T-cell (primary cell): Measurements from ENCODE around the gene MAP3K9. TPM values are rescaled to one million over a fixed set of nuclear protein-coding genes. Genes with fewer than 3 reads are reported as not detected.

ENCODE experiments used
- ATAC-seq, 4 experiments: fragments of 200-7000 bp in 3 of 4; fragments of 150-1000 bp in 1 of 4; cut with Tn5 transposase; replicated peaks in 1 of 4; 1 replicate in 3 of 4; 2 replicates in 1 of 4; pipeline ENCODE4 v1.10.0; 2021; ENCODE audit warnings: moderate library complexity in 3 of 4, mild to moderate bottlenecking in 2 of 4, moderate number of reproducible peaks in 1 of 4
- CTCF ChIA-PET, 2 donors: fragments of 300-600 bp; sonication (Branson Sonifier 250); formaldehyde crosslinking; loops; one replicate each; lab custom pipeline; 2022; ENCODE audit warnings: antibody characterized with exemption in 2 of 2; lab: Charles Lee
- POLR2A ChIA-PET, 2 donors: fragments of 300-600 bp; sonication (Branson Sonifier 250); formaldehyde crosslinking; loops; one replicate each; lab custom pipeline; 2022; ENCODE audit warnings: antibody characterized with exemption in 2 of 2; lab: Charles Lee
- DNase-seq, 35 experiments: peaks; one replicate each; pipeline versions ENCODE4 v3.0.0 to v3.0.0-alpha.2; 2013 to 2023
- H3K27ac ChIP-seq: one replicate; pipeline ENCODE4 v1.5.1; 2013; ENCODE audit warnings: low read length
- H3K27me3 ChIP-seq, 2 experiments: replicated peaks in 1 of 2; 1 replicate in 1 of 2; 2 replicates in 1 of 2; pipeline versions ENCODE4 v1.6.1 to v1.7.0; 2013; ENCODE audit warnings: low read length in 1 of 2, mixed read lengths in 1 of 2; ENCODE audit not compliant: control insufficient read depth in 2 of 2, insufficient read depth in 2 of 2; ENCODE audit errors: extremely low read depth in 1 of 2
- H3K36me3 ChIP-seq, 2 donors: 1 replicate in 1 of 2; 2 replicates in 1 of 2; pipeline versions ENCODE4 v1.6.1 to v1.7.0; 2013; ENCODE audit warnings: low read length in 1 of 2; ENCODE audit not compliant: control insufficient read depth in 2 of 2, insufficient read depth in 1 of 2; ENCODE audit errors: extremely low read depth in 1 of 2
- H3K4me1 ChIP-seq, 2 experiments: 1 replicate in 1 of 2; 2 replicates in 1 of 2; pipeline versions ENCODE4 v1.6.1 to v1.7.0; 2013; ENCODE audit warnings: low read length in 2 of 2, mixed read lengths in 1 of 2; ENCODE audit not compliant: insufficient read depth in 2 of 2, control insufficient read depth in 1 of 2; ENCODE audit errors: extremely low read depth in 1 of 2
- H3K4me3 ChIP-seq, 2 donors: 1 replicate in 1 of 2; 2 replicates in 1 of 2; pipeline versions ENCODE4 v1.5.1 to v1.7.0; 2013; ENCODE audit warnings: mild to moderate bottlenecking in 2 of 2, low read length in 1 of 2, moderate library complexity in 1 of 2; ENCODE audit not compliant: control insufficient read depth in 1 of 2; ENCODE audit errors: extremely low read depth in 1 of 2
- H3K9me3 ChIP-seq: 2 replicates; pipeline ENCODE4 v1.7.0; 2013
- H3K27ac Mint-ChIP-seq, 2 donors: one replicate each; pipeline ENCODE4 v1.8.0; 2020 to 2021; ENCODE audit warnings: mild to moderate bottlenecking in 2 of 2, mixed read lengths in 2 of 2
- H3K27me3 Mint-ChIP-seq, 2 donors: one replicate each; pipeline ENCODE4 v1.8.0; 2021 to 2022; ENCODE audit warnings: mixed read lengths in 2 of 2
- H3K36me3 Mint-ChIP-seq: one replicate; pipeline ENCODE4 v1.8.0; 2021; ENCODE audit warnings: mixed read lengths
- H3K4me1 Mint-ChIP-seq, 3 donors: one replicate each; pipeline ENCODE4 v1.8.0; 2020 to 2022; ENCODE audit warnings: mixed read lengths in 3 of 3, mild to moderate bottlenecking in 1 of 3
- H3K4me3 Mint-ChIP-seq, 3 donors: one replicate each; pipeline ENCODE4 v1.8.0; 2020 to 2022; ENCODE audit warnings: mild to moderate bottlenecking in 3 of 3, mixed read lengths in 3 of 3, moderate library complexity in 3 of 3
- H3K9me3 Mint-ChIP-seq, 3 donors: one replicate each; pipeline ENCODE4 v1.8.0; 2020 to 2022; ENCODE audit warnings: mixed read lengths in 3 of 3
- WGBS: methylation state at CpG from one replicate; pipeline ENCODE4 v1.1.5; 2013; ENCODE audit warnings: missing lambda C conversion rate; ENCODE audit not compliant: insufficient coverage; 5-methylcytosine and 5-hydroxymethylcytosine counted together
- total RNA-seq, 35 experiments: library from RNA in 6 of 35; stranded (reverse) in 6 of 35; fragments of 120-200 nt in 1 of 35; gene quantifications; one replicate each; pipeline versions ENCODE4 v1.2.1 to v1.2.4 and lab custom pipeline; 2013 to 2026

MAP3K9 gene
- total RNA-seq, 5 donors from 2014 or later (not counting 1 experiment from before 2014, with no cell fraction given), result 4.8 to 7.0 (median 6.6) TPM

DNA sequence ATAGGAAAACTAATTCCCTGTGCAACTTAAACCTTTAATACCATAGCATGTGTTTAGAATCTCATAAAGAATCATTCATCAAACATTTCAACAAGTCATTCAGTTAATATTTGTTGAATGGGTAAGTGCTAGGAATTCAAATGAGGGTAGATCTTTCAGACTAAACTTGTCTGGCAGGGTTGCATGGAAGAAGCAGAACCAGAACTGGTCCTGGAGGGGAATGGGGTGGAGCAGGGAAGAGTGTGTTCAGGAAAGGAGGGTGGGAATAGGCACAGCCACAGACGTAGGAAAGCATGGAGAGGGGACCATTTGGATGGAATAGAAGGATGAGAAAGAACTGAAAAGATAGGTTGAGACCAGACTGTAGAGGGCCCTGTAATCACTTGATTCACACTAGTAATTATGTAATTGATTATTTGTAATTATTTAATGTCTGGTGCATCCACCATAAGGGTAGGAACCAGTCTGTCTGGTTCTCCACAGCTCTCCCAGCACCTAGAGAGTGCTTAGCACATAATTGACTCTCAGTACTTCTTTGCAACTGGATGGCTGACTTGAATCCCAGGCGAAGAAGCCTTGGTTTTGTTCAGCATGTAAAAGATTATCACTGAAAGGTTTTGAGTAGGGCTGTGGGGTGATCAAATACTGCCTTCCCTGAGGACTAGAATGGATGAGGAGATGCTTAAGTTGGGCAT is 3.0 kb upstream of the MAP3K9 start:
- no peak for DNase-seq
- no peak for ATAC-seq
- no peaks in the 10 kb centered on the region for H3K9me3 ChIP-seq
- WGBS, result 83% methylated on average over 2 of the region's 2 CpGs
- no peak overlapping the region for H3K27ac ChIP-seq
- ChIA-PET POLR2A (no interaction called here), CTCF (no interaction called here)
- peaks cover 0 to 3% of the 10 kb centered on the region in 2 experiments for H3K27me3 ChIP-seq
- Mint-ChIP-seq H3K36me3 (peaks cover 2% of the 10 kb centered on the region), H3K27me3 (peaks cover 0 to 2% of the 10 kb centered on the region in 2 donors), H3K9me3 (no peaks in the 10 kb centered on the region), H3K4me1 (peaks cover 6 to 9% (median 6%) of the 10 kb centered on the region in 3 donors), H3K27ac (no peak overlapping the region), H3K4me3 (no peak overlapping the region)
- H3K4me1 ChIP-seq, result peaks cover 3 to 19% of the 10 kb centered on the region in 2 experiments
- H3K36me3 ChIP-seq, result no peaks in the 10 kb centered on the region
- no peak overlapping the region for H3K4me3 ChIP-seq

DNA sequence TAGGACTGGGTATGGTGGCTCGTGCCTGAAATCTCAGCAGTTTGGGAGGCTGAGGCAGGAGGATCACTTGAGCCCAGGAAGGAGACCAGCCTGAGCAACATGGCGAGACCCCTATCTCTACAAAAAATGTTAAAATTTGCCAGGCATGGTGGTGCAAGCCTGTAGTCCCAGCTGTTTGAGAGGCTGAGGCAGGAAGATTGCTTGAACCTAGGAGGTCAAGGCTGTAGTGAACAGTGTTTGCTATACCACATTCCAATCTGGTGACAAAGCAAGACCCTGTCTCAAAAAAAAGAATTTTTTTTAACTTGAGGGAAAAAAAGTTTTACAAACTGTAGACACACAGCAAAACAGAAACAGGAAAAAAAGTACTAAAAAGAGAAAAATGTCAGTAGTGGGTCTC is 2.3 kb upstream of the MAP3K9 start:
- no peak overlapping the region for H3K4me3 Mint-ChIP-seq
- Histone ChIP-seq H3K4me3 (no peak overlapping the region), H3K9me3 (no peaks in the 10 kb centered on the region), H3K27me3 (peaks cover 0 to 3% of the 10 kb centered on the region in 2 experiments), H3K4me1 (peaks cover 3 to 17% of the 10 kb centered on the region in 2 experiments), H3K27ac (no peak overlapping the region), H3K36me3 (no peaks in the 10 kb centered on the region)
- H3K4me1 Mint-ChIP-seq, result peaks cover 9 to 14% (median 10%) of the 10 kb centered on the region in 3 donors
- POLR2A ChIA-PET, result no interaction called here
- DNase-seq, result no peak
- WGBS, result no CpG with 5 or more reads among the region's 2 CpGs
- no peak for ATAC-seq
- H3K27ac Mint-ChIP-seq, result no peak overlapping the region
- H3K27me3 Mint-ChIP-seq, result peaks cover 0 to 5% of the 10 kb centered on the region in 2 donors
- peaks cover 2% of the 10 kb centered on the region for H3K36me3 Mint-ChIP-seq
- H3K9me3 Mint-ChIP-seq, result no peaks in the 10 kb centered on the region
- CTCF ChIA-PET, result no interaction called here

DNA sequence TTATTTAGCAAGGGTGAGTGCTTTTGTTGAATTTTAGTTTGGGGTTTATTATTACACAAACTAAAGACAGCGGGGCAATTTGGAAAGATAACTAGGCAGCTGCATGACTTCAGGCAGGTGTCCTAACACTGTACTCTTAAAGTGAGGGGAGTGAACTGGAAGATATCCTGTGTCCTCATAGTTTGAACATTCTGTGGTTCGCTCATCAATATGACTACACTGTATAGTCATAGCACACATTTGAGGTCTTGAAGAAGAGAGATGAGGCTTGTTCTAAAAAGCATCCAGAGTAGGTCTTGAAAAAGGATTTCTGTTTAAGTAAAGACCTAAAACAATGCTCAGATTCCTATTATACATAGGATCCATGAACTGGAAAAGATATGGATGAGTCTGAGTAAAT is 1.7 kb upstream of the MAP3K9 start:
- peaks cover 2% of the 10 kb centered on the region for H3K36me3 Mint-ChIP-seq
- H3K4me3 Mint-ChIP-seq, result no peak overlapping the region
- ChIA-PET POLR2A (no interaction called here), CTCF (no interaction called here)
- ATAC-seq (no peak), DNase-seq (no peak)
- no CpG with 5 or more reads among the region's 2 CpGs for WGBS
- Histone ChIP-seq H3K27ac (no peak overlapping the region), H3K4me3 (no peak overlapping the region), H3K9me3 (no peaks in the 10 kb centered on the region), H3K27me3 (peaks cover 0 to 3% of the 10 kb centered on the region in 2 experiments), H3K36me3 (no peaks in the 10 kb centered on the region), H3K4me1 (peaks cover 3 to 17% of the 10 kb centered on the region in 2 experiments)
- peaks cover 0 to 5% of the 10 kb centered on the region in 2 donors for H3K27me3 Mint-ChIP-seq
- H3K9me3 Mint-ChIP-seq, result no peaks in the 10 kb centered on the region
- H3K27ac Mint-ChIP-seq, result no peak overlapping the region
- H3K4me1 Mint-ChIP-seq, result peaks cover 9 to 14% (median 10%) of the 10 kb centered on the region in 3 donors

DNA sequence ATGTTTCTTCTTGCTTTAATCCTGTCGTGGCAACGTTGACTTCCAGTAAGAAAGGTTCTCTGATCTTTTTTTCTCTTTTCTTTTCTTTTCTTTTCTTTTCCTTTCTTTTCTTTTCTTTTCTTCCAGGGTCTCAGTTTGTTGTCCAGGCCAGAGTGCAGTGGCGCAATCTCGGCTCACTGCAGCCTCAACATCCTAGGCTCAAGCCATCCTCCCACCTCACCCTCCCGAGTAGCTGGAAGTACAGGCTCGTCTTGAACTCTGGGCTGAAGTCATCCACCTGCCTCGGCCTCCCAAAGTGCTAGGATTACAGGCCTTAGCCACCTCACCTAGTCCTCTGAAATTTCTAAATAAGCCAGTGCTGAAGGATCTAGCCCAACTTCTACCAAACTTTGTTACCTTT is 1.3 kb upstream of the MAP3K9 start:
- H3K9me3 ChIP-seq, result no peaks in the 10 kb centered on the region
- no peaks in the 10 kb centered on the region for H3K9me3 Mint-ChIP-seq
- H3K27ac ChIP-seq, result peak overlapping the region; percentile 64
- WGBS, result 93% methylated on average over 4 of the region's 7 CpGs
- H3K36me3 Mint-ChIP-seq, result peaks cover 2% of the 10 kb centered on the region
- H3K4me1 ChIP-seq, result peaks cover 3 to 17% of the 10 kb centered on the region in 2 experiments
- no peak overlapping the region for H3K4me3 Mint-ChIP-seq
- DNase-seq, result no peak
- no peak overlapping the region for H3K4me3 ChIP-seq
- no peaks in the 10 kb centered on the region for H3K36me3 ChIP-seq
- ChIA-PET POLR2A (no interaction called here), CTCF (no interaction called here)
- peaks cover 0 to 5% of the 10 kb centered on the region in 2 donors for H3K27me3 Mint-ChIP-seq
- H3K27ac Mint-ChIP-seq, result peak overlapping the region in 1 of 2 donors; percentile 85
- peaks cover 9 to 14% (median 10%) of the 10 kb centered on the region in 3 donors for H3K4me1 Mint-ChIP-seq
- H3K27me3 ChIP-seq, result peaks cover 0 to 3% of the 10 kb centered on the region in 2 experiments
- no peak for ATAC-seq

DNA sequence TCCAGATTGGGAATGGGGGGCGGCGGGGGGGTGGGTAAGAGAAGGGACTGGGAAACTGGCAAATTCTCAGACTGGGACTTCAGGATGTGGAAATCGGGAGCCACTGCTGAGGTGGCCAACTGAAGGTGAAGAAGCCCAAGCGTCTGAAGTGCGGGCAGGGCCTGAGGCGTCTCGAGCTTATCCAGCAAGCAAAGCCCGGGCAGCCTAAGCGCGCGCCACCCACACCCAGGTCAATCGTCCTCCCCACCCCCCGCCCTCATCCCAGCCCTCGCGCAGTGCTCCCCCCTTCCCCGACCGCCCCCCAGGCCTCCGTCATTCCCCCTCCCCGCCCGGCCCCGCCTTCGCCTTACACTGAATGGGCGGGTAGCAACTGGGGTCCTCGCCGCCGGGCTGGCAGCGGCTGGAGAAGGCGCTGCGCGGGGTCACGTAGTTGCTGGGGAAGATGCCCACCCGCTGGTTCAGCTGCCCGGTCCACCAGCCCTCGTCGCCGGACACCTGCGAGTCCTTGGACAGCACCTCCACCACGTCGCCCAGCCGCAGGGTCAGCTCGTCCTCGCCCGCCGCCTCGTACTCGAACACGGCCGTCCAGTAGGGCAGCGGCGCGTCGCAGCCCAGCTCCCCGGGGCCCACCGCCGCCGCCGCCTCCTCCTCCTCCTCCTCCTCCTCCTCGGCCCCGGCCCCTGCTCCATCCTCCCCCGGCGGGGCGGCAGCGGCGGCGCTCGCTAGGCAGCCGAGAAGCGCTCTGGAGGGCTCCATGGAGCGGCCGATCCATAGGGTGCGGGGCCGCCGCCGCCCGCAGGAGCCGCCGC is 693 bp downstream of the MAP3K9 start:
- POLR2A ChIA-PET, result interaction anchor here (0.6 to 1.1 kb wide), 7 partner anchors 9 to 206 kb away, joined by 4 to 8 read pairs (median 4); no protein-coding TSS in a partner anchor
- Mint-ChIP-seq H3K27ac (peak overlapping the region; percentile 81 to 83), H3K9me3 (no peaks in the 10 kb centered on the region), H3K4me1 (peaks cover 9 to 14% (median 10%) of the 10 kb centered on the region in 3 donors), H3K36me3 (peaks cover 2% of the 10 kb centered on the region), H3K4me3 (peak overlapping the region in 2 of 3 donors; percentile 81 to 83), H3K27me3 (peaks cover 0 to 5% of the 10 kb centered on the region in 2 donors)
- peaks cover 3 to 17% of the 10 kb centered on the region in 2 experiments for H3K4me1 ChIP-seq
- no peaks in the 10 kb centered on the region for H3K36me3 ChIP-seq
- peaks cover 0 to 3% of the 10 kb centered on the region in 2 experiments for H3K27me3 ChIP-seq
- H3K4me3 ChIP-seq, result peak overlapping the region; percentile 64 to 67
- under 1% methylated on average over 41 of the region's 77 CpGs for WGBS
- H3K27ac ChIP-seq, result peak overlapping the region; percentile 19
- H3K9me3 ChIP-seq, result no peaks in the 10 kb centered on the region
- CTCF ChIA-PET, result interaction anchor here (0.6 to 2.4 kb wide), 6 partner anchors 9 to 246 kb away, joined by 3 to 58 read pairs (median 5); partner anchors contain the start of gene PCNX1 (in 1 of the 2)
- DNase-seq, result peak in 29 of 35 experiments; percentile 2 to 56 (median 26)
- ATAC-seq, result peak in 3 of 4 experiments; percentile 29 to 40 (median 33)

DNA sequence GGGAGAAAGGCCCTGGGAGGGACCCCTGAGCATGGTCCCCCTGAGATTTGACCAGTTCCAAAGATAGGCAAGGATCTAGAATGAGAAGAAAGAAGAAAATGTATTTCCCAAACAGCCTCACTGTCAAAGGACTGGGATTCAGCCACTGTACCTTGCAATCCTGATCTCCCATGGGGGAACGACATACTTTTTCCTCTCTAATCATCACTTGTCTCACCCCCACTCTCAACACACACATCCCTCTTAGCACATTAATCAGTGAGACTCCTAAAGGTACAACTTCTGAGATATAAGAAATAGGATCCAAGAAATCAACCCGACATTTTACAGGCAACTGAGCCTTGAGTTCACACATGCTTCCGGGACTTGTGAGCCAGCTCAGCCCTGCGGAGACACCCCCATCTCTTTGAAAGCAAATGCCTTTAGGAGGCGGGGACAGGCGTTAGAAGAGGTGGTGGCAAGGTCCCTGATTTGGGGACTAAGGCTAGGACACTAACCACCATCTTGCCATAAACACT is 1.4 kb downstream of the MAP3K9 start:
- H3K9me3 ChIP-seq, result no peaks in the 10 kb centered on the region
- peak overlapping the region; percentile 19 for H3K27ac ChIP-seq
- H3K4me3 Mint-ChIP-seq, result peak overlapping the region in 2 of 3 donors; percentile 81 to 83
- H3K4me3 ChIP-seq, result peak overlapping the region; percentile 64 to 67
- peak overlapping the region; percentile 81 to 83 for H3K27ac Mint-ChIP-seq
- peaks cover 3 to 17% of the 10 kb centered on the region in 2 experiments for H3K4me1 ChIP-seq
- H3K36me3 Mint-ChIP-seq, result peaks cover 2% of the 10 kb centered on the region
- H3K27me3 Mint-ChIP-seq, result peaks cover 0 to 5% of the 10 kb centered on the region in 2 donors
- WGBS, result 80% methylated on average over 1 of the region's 6 CpGs
- DNase-seq, result peak; percentile 30 to 71 (median 52)
- peaks cover 9 to 14% (median 10%) of the 10 kb centered on the region in 3 donors for H3K4me1 Mint-ChIP-seq
- H3K36me3 ChIP-seq, result no peaks in the 10 kb centered on the region
- no peaks in the 10 kb centered on the region for H3K9me3 Mint-ChIP-seq
- peaks cover 0 to 3% of the 10 kb centered on the region in 2 experiments for H3K27me3 ChIP-seq
- peak; percentile 27 to 39 (median 38) for ATAC-seq
- CTCF ChIA-PET, result interaction anchor here in 1 of 2 donors (0.6 to 2.4 kb wide), 3 partner anchors 10 to 144 kb away, joined by 3 to 58 read pairs (median 3); no protein-coding TSS in a partner anchor
- POLR2A ChIA-PET, result interaction anchor here (0.6 to 0.9 kb wide), 4 partner anchors 15 to 176 kb away, joined by 4 to 7 read pairs (median 4); no protein-coding TSS in a partner anchor
